Dedifferentiated amniotic fluid mesenchymal stem cell (primary cell): Measurements from ENCODE around the gene TGFB2.

ENCODE experiments used
- DNase-seq: peaks from one replicate; pipeline ENCODE4 v3.0.0-alpha.2; 2016; ENCODE audit errors: extremely low spot score

Gene TGFB2

GRCh38 chr1:218462116-218462515 is 117.0 kb downstream of the TGFB2 start:
- no peak for DNase-seq

DNA sequence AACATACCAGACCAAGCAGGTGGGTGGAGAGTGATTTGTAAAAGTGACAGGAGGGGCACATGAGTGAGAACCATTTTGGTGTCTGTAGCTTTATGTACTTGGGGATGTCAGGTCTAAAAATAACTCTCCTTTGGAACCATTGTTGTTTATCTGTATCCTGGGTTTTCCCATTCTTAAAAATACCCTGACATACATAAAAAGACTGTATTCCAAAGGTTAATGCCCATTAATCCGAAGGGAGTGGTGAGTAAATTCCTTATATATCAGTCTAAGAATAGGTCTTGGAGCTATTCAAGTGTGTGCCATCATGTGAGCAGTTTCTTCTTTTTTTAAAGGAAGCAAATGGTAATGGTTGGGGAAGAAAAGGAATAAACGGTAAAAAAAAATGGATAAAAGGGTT is 117.5 kb downstream of the TGFB2 start:
- DNase-seq: no peak

GRCh38 chr1:218463194-218464156 is 118.3 kb downstream of the TGFB2 start:
- peak; percentile 54 for DNase-seq

DNA sequence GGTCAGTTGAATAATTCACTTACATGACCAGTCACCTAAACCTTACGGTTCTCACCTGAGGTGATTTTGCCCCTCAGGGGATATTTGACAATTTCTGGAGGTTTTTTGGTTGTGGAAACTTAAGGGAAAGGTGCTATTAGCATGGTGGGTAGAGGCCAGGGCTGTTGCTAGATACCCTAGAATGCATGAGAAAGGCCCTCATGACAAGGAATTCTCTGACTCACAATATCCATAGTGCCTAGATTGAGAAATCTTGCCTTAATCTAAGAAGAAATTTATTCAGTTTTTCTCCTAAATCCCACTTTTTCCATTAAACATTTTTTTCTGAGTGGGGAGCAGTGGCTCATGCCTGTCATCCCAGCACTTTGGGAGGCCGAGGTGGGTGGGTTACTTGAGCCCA is 119.7 kb downstream of the TGFB2 start:
- no peak for DNase-seq

- DNase-seq: no peak
Observed at GRCh38 chr1:218466341-218467010, 121.3 kb downstream of the TGFB2 start.

DNA sequence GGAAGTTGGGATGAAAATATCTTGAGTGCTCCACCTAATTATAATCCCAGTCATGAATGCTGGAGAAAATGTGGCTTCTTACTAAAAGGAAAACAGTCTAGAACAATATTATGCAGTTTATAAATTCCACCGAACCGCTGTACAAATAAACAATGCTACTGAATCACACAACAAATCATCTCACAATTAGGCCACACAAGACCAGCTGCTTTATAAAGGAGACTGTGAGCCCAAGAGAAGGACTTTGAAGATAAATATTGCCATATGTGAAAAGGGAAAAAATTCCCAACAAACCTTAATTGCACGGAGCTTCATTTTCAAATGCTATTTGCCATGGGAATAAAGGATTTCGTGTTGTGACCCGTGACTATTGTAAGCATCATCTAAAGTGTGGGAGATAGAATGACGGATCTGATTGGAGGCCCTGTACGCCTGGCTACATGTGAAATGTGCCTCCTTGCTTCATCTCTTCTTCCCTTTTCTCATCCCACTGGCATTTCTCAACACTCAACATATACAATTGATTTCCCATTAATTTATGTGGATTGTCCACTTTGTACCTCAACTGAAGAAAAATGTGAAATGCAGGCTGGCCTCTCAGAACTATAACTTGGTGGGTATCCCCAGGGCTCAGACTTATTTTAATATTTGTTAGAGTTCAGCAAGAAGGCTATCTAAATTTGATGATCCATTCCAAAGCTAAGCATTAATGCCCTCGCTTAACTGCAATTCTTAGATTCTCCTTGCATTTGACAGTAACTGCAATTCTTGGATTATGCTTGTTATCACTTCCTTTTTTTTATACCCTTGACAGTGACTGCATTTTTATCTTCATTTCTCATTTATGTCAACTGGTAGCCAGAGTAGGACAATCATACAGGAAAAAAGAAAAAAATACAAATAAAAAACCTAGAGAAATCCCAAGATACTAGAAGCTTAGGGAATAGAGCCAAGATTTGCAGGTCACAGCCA is 122.3 kb downstream of the TGFB2 start:
- DNase-seq: peak; percentile 36

DNA sequence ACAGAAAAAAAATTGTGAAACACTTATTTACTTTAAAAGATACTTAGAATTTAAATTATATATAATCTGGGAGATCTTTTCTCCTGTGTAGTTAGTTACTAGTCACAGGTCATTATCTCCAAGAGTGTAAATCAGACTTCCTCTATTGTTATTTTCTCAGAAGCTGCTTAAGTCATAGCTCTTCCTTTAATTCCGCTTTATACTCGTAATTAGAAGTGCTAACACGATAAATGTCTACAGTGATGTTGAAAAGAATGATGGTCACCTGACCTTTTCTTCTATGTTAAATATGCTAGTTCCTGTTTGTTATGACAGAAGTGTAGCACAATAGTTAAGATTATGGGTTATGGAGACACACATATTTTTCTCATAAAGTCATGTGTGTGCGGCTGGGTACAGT is 123.6 kb downstream of the TGFB2 start:
- DNase-seq: no peak

GRCh38 chr1:218472885-218473284 is 127.7 kb downstream of the TGFB2 start:
- no peak for DNase-seq

GRCh38 chr1:218473522-218473921 is 128.4 kb downstream of the TGFB2 start:
- DNase-seq: no peak

- no peak for DNase-seq
Observed at GRCh38 chr1:218474128-218474527, 129.0 kb downstream of the TGFB2 start.

DNA sequence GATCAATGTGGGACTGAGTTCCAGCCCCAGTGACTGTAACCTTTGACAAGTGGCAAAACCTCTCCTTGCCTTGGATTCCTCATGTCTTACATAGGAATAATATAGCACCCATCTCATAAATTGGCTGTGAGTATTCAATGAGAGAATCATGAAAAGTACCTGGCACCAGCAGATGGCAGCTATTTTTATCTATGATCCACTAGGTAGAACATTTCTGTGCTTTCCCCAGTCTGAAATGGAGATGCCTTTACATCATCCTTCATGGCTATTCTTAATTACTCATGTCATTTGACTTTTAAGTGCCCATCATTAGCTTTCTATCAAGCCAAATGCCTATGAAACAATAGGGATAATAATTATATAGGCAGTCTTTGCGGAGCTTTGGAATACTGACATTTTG is 130.1 kb downstream of the TGFB2 start:
- DNase-seq: no peak

- no peak for DNase-seq
Observed at GRCh38 chr1:218475699-218476098, 130.6 kb downstream of the TGFB2 start.

GRCh38 chr1:218476385-218476784 is 131.2 kb downstream of the TGFB2 start:
- DNase-seq: peak; percentile 68

DNA sequence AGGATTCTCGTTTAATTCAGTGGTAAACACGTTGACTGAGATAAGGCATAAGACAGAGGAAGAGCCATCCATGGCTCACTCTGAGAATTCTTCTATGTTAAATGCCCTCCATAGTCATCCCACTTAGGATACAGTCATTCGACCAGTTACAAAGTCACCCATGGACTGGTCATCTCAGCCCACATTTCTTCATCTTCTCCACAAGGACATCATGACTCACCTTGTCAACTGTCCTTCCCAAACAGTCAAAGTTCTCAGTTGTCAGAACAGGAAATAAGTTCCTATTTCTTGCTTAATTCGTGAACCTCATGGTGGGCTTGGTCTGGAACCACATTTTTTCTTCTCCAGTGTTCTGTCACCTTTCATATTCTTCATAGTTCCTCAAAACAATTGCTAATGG is 133.2 kb downstream of the TGFB2 start:
- no peak for DNase-seq

GRCh38 chr1:218479436-218480115 is 134.4 kb downstream of the TGFB2 start:
- DNase-seq: peak; percentile 64

DNA sequence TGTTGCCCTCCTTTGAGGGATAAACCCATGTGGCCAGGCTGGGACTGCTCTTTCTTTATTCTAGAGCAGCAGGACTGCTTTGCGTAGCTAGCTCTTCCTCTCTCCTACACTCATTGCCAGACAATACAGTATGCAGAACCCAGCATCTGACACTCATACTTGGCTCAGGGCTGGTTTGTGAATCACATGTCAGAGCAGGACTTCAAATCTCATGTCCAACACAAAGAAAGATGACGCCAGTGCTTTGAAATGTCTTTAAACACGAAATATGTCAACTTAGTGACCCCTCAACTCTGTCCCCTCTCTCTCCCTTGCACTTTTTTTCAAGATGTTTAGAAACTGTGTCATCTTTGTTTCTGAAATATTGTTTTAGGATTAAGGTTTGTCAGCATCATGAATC is 135.0 kb downstream of the TGFB2 start:
- peak; percentile 72 for DNase-seq

DNA sequence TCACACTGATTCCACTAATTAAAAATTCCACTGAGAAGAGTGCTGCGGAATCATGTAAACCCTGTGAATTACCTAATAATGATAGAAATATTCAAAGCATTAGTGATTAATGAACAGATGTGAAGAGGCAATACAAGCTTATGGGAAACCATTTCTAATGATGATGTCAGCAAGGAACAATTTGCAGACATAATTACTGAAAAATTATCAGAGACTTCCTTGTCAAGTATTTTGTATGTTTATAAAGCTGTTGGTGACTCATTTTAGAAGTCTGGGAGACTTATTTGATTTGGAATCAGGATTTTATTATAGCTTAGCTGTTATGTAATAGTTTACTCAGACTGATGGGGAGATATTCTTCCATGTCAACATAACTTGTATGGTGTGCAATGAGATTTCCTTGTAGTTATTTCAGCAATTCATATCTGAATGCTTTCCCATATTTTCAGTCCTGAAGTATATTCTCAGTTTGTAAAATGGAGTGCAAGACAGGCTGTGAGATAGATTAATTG is 135.5 kb downstream of the TGFB2 start:
- peak; percentile 65 for DNase-seq

DNA sequence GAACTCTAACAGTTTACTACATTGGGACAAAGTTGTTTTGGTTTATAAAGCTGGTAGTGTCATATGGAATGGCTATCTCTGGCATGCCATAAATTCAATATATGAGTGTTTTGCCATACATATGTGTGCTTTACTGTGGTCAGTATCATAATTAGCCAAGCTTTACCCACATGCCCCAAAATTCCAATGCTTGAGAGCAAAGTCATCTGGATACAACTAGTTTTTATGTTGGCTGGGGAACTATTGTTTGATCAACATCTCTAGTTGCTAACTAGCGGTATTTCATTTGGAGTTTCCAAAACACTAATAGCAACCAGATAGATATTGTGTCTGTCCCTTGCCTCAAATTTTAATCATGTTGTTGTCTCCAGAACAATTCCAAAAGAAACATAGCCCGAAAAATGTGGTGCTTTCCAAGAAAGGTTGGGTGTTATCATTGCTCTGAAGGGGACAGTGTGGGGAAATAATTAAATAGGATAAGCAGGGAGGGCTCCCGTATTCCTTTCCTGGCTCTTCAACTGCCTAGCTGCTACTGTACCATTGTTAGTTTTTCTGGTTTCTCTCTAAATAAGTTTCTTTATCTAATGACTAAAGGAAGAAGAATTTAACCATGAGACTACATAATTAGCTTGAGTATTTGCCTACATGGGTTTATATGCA is 136.1 kb downstream of the TGFB2 start:
- DNase-seq: no peak

DNA sequence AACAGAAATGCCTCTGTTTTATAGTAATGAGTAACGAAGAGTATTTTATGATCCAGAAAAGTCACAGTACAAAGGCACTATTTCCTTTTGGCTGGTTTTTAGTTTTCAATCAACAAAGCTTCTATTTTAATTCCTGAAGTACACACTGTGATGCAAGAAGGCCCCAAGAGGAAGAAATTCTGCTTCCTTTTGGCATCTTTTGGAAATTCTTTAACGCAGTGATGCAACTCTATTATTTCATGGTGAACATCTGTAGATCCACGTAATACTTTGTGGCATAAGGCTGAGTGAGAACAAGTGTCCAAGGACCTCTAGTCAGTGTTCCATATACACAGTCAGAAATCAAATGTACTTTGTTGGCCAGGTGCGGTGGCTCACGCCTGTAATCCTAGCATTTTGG is 137.5 kb downstream of the TGFB2 start:
- peak; percentile 55 for DNase-seq

DNA sequence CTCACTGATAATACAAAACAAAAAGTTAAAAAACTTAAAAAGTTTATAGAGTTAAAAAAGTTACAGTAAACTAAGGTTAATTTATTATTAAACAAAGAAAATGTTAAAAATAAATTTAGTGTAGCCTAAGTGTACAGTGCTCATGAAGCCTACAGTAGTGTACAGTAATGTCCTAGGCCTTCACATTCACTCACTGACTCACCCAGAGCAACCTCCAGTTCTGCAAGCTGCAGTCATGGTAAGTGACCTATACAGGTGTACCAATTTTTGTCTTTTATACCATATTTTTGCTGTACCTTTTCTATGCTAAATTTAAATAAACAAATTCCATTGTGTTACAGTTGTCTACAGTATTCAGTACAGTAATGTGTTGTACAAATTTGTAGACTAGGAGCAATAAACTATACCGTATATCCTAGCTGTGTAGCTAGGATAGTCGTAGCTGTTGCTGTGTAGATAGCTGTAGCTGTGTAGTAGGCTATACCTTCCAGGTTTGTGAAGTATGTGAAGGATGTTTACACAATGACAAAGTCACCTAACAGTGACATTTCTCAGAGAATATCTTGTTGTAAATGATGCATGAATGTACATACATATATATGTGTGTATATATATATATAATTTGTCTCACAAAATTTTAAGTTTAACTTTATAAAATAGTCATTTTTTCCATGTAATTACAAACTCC is 140.2 kb downstream of the TGFB2 start:
- no peak for DNase-seq
